HEK293 (cell line): Measurements from ENCODE around the gene PLIN5.

ENCODE experiments used
- CTCF ChIA-PET: fragments of 350-600 bp; formaldehyde crosslinking; extraction: SDS; loops from one replicate; lab custom pipeline; 2021; ENCODE audit warnings: antibody characterized with exemption; lab: Yijun Ruan, JAX
- POLR2A ChIA-PET: fragments of 300-600 bp; formaldehyde crosslinking; extraction: SDS; loops from one replicate; lab custom pipeline; 2020; ENCODE audit warnings: antibody characterized with exemption, inconsistent platforms; lab: Yijun Ruan, JAX
- H3K27ac ChIP-seq: fragments of 200-500 bp; sonication (Bioruptor generic); 2 replicates; pipeline ENCODE4 v1.5.1; 2014; ENCODE audit warnings: low read depth, low read length, control low read depth, inconsistent platforms; ENCODE audit errors: extremely low read depth
- H3K36me3 ChIP-seq, 2 experiments: fragments of 200-500 bp in 1 of 2; sonication (Bioruptor generic) in 1 of 2; 1 replicate in 1 of 2; 2 replicates in 1 of 2; pipeline ENCODE4 v1.5.1; 2014 to 2017; ENCODE audit warnings: inconsistent platforms in 2 of 2, low read length in 2 of 2; ENCODE audit not compliant: control insufficient read depth in 2 of 2, insufficient read depth in 1 of 2
- H3K4me1 ChIP-seq: fragments of 200-500 bp; sonication (Bioruptor generic); 2 replicates; pipeline ENCODE4 v1.5.1; 2014; ENCODE audit warnings: mild to moderate bottlenecking, low read length, inconsistent platforms; ENCODE audit not compliant: control insufficient read depth, insufficient read depth
- H3K4me3 ChIP-seq: 2 replicates; pipeline ENCODE4 v1.5.1; 2011; ENCODE audit warnings: low read depth, mild to moderate bottlenecking, control low read depth, low read length, moderate library complexity
- H3K9me3 ChIP-seq: fragments of 200-500 bp; sonication (Bioruptor generic); 2 replicates; pipeline ENCODE4 v1.5.1; 2014; ENCODE audit warnings: low read depth, low read length, inconsistent platforms; ENCODE audit not compliant: control insufficient read depth, insufficient read depth
- EGR2 ChIP-seq: fragments of 450-650 bp; formaldehyde crosslinking; IDR thresholded peaks from 2 replicates; pipeline ENCODE4 v1.5.1; 2016; ENCODE audit warnings: low read depth, missing biosample characterization, missing genetic modification characterization
- KLF9 ChIP-seq: fragments of 450-650 bp; formaldehyde crosslinking; IDR thresholded peaks from 2 replicates; pipeline ENCODE4 v1.5.1; 2016; ENCODE audit warnings: missing biosample characterization, missing genetic modification characterization, low read depth
- PRDM1 ChIP-seq: fragments of 450-650 bp; formaldehyde crosslinking; IDR thresholded peaks from 2 replicates; pipeline ENCODE4; 2016; ENCODE audit warnings: missing biosample characterization, missing genetic modification characterization
- SP7 ChIP-seq: fragments of 450-650 bp; formaldehyde crosslinking; IDR thresholded peaks from 2 replicates; pipeline ENCODE4 v1.5.1; 2016; ENCODE audit warnings: missing biosample characterization, missing genetic modification characterization
- TCF7L2 ChIP-seq: IDR thresholded peaks from 2 replicates; pipeline ENCODE4 v1.6.1; 2011; ENCODE audit warnings: low read depth, mild to moderate bottlenecking, inconsistent platforms, low read length, moderate library complexity, borderline replicate concordance
- YY1 ChIP-seq: fragments of 450-650 bp; formaldehyde crosslinking; IDR thresholded peaks from 2 replicates; pipeline ENCODE4 v1.5.1; 2018; ENCODE audit warnings: missing biosample characterization, missing genetic modification characterization
- ZBTB17 ChIP-seq: fragments of 450-650 bp; formaldehyde crosslinking; IDR thresholded peaks from 2 replicates; pipeline ENCODE4 v1.5.1; 2016; ENCODE audit warnings: missing biosample characterization, missing genetic modification characterization
- ZBTB8A ChIP-seq: fragments of 450-650 bp; formaldehyde crosslinking; IDR thresholded peaks from 2 replicates; pipeline ENCODE4 v1.5.1; 2016; ENCODE audit warnings: missing biosample characterization, missing genetic modification characterization
- ZFP69B ChIP-seq: fragments of 450-650 bp; formaldehyde crosslinking; IDR thresholded peaks from 2 replicates; pipeline ENCODE4 v1.5.1; 2016; ENCODE audit warnings: missing biosample characterization, missing genetic modification characterization
- ZNF155 ChIP-seq: fragments of 450-650 bp; formaldehyde crosslinking; IDR thresholded peaks from 2 replicates; pipeline ENCODE4 v1.5.1; 2016; ENCODE audit warnings: missing biosample characterization, missing genetic modification characterization
- ZNF24 ChIP-seq: fragments of 450-650 bp; formaldehyde crosslinking; IDR thresholded peaks from 2 replicates; pipeline ENCODE4 v1.5.1; 2016; ENCODE audit warnings: missing biosample characterization, missing genetic modification characterization
- ZNF366 ChIP-seq: fragments of 450-650 bp; formaldehyde crosslinking; conservative IDR thresholded peaks from 2 replicates; pipeline ENCODE4 v1.5.1; 2016; ENCODE audit warnings: missing biosample characterization, missing genetic modification characterization
- ZNF548 ChIP-seq: fragments of 450-650 bp; formaldehyde crosslinking; IDR thresholded peaks from 2 replicates; pipeline ENCODE4 v1.5.1; 2016; ENCODE audit warnings: missing biosample characterization, missing genetic modification characterization
- ZNF558 ChIP-seq: fragments of 450-650 bp; formaldehyde crosslinking; IDR thresholded peaks from 2 replicates; pipeline ENCODE4 v1.5.1; 2016; ENCODE audit warnings: missing biosample characterization, missing genetic modification characterization
- ZNF560 ChIP-seq: fragments of 450-650 bp; formaldehyde crosslinking; IDR thresholded peaks from 2 replicates; pipeline ENCODE4 v1.5.1; 2017; ENCODE audit warnings: missing biosample characterization, missing genetic modification characterization, borderline replicate concordance
- TF ChIP-seq, protein P1 (sequence below): fragments of 450-650 bp; formaldehyde crosslinking; IDR thresholded peaks from 2 replicates; pipeline ENCODE4 v1.5.1; 2016; ENCODE audit warnings: missing biosample characterization, missing genetic modification characterization
- TF ChIP-seq, protein P2 (sequence below): fragments of 450-650 bp; formaldehyde crosslinking; IDR thresholded peaks from 2 replicates; pipeline ENCODE4 v1.5.1; 2016; ENCODE audit warnings: missing biosample characterization, missing genetic modification characterization
- TF ChIP-seq, protein P3 (sequence below): fragments of 450-650 bp; formaldehyde crosslinking; optimal IDR thresholded peaks from 2 replicates; pipeline ENCODE3; 2016; ENCODE audit warnings: missing biosample characterization, mild to moderate bottlenecking, missing genetic modification characterization
- TF ChIP-seq, protein P4 (sequence below): fragments of 450-650 bp; formaldehyde crosslinking; IDR thresholded peaks from 2 replicates; pipeline ENCODE4 v1.5.1; 2017; ENCODE audit warnings: missing biosample characterization, missing genetic modification characterization

PLIN5 gene

DNA sequence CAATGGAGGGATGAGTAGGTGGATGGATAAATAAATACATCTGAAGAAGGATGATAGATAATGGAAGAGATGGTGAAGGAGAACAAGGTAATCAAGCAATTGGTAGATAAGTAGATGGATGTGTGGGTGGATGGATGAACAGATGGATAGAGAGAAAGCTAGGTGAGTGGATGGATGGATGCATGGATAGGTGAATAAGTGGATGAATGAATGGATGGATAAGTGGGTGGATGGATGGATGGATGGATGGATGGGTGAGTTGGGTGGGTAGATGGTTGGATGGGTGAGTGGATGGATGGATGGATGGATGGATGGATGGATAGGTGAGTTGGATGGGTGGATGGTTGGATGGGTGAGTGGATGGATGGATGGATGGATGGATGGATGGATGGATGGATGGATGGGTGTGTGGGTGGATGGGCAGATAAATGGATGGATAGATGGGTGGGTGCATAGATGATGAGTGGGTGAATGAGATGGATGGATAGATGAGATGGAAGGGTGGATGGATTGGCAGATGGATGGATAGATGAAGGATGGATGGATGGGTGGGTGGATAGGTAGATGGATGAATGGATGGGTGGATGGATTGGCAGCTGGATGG, 18.2 kb upstream of the PLIN5 start:
- ChIA-PET POLR2A (no interaction called here), CTCF (interaction anchor here (1.0 kb wide), 1 partner anchor 85 kb away, joined by 3 read pairs; no protein-coding TSS in a partner anchor)
- Histone ChIP-seq H3K4me3 (no peak overlapping the region), H3K36me3 (peaks cover 0 to 49% of the 10 kb centered on the region in 2 experiments; a peak in 2 of 3 replicates), H3K4me1 (no peaks in the 10 kb centered on the region), H3K9me3 (no peaks in the 10 kb centered on the region), H3K27ac (no peak overlapping the region)
- peak; percentile 97 for TF ChIP-seq ZNF366
- no peak for TF ChIP-seq SP7 (tag by site-specific recombination)
- peak; percentile 95 for TF ChIP-seq ZBTB17
- TF ChIP-seq EGR2 (tag by site-specific recombination), result peak; percentile 61

DNA sequence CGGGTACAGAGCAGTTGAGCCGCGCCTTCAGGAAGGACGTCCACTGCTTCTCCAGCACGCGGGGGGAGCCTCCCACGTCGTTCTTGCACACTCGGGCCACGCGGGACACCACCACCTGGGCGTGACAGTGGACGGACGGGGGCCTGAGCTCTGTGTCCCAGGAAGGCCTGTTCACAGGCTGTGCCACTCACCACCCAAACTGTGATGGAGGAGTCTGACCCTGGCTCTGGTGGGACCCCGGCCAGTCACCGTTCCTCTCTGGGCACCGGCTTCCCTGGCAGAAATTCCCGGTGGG, 17.4 kb upstream of the PLIN5 start:
- POLR2A ChIA-PET, result no interaction called here
- H3K27ac ChIP-seq, result no peak overlapping the region
- H3K9me3 ChIP-seq, result no peaks in the 10 kb centered on the region
- no peak overlapping the region for H3K4me3 ChIP-seq
- peaks cover 0 to 49% of the 10 kb centered on the region in 2 experiments; a peak in 2 of 3 replicates for H3K36me3 ChIP-seq
- CTCF ChIA-PET, result interaction anchor here (1.0 kb wide), 1 partner anchor 85 kb away, joined by 3 read pairs; no protein-coding TSS in a partner anchor
- TF ChIP-seq ZBTB17 (no peak), PRDM1 (tag by site-specific recombination) (no peak), TCF7L2 (no peak), KLF9 (no peak), ZFP69B (tag by site-specific recombination) (no peak), ZNF560 (no peak), YY1 (no peak), ZNF558 (tag by site-specific recombination) (no peak), ZNF155 (no peak), ZBTB8A (tag by site-specific recombination) (no peak), ZNF548 (tag by site-specific recombination) (no peak), ZNF24 (tag by site-specific recombination) (no peak)
- TF ChIP-seq, protein P1, sequence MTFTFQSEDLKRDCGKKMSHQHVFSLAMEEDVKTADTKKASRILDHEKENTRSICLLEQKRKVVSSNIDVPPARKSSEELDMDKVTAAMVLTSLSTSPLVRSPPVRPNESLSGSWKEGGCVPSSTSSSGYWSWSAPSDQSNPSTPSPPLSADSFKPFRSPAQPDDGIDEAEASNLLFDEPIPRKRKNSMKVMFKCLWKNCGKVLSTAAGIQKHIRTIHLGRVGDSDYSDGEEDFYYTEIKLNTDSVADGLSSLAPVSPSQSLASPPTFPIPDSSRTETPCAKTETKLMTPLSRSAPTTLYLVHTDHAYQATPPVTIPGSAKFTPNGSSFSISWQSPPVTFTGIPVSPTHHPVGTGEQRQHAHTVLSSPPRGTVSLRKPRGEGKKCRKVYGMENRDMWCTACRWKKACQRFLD (tag by site-specific recombination), result no peak
- TF ChIP-seq, protein P2, sequence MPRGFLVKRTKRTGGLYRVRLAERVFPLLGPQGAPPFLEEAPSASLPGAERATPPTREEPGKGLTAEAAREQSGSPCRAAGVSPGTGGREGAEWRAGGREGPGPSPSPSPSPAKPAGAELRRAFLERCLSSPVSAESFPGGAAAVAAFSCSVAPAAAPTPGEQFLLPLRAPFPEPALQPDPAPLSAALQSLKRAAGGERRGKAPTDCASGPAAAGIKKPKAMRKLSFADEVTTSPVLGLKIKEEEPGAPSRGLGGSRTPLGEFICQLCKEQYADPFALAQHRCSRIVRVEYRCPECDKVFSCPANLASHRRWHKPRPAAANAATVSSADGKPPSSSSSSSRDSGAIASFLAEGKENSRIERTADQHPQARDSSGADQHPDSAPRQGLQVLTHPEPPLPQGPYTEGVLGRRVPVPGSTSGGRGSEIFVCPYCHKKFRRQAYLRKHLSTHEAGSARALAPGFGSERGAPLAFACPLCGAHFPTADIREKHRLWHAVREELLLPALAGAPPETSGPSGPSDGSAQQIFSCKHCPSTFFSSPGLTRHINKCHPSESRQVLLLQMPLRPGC (tag by site-specific recombination), result no peak
- TF ChIP-seq, protein P3, sequence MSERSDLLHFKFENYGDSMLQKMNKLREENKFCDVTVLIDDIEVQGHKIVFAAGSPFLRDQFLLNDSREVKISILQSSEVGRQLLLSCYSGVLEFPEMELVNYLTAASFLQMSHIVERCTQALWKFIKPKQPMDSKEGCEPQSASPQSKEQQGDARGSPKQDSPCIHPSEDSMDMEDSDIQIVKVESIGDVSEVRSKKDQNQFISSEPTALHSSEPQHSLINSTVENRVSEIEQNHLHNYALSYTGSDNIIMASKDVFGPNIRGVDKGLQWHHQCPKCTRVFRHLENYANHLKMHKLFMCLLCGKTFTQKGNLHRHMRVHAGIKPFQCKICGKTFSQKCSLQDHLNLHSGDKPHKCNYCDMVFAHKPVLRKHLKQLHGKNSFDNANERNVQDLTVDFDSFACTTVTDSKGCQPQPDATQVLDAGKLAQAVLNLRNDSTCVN (tag by site-specific recombination), result no peak
- TF ChIP-seq, protein P4, sequence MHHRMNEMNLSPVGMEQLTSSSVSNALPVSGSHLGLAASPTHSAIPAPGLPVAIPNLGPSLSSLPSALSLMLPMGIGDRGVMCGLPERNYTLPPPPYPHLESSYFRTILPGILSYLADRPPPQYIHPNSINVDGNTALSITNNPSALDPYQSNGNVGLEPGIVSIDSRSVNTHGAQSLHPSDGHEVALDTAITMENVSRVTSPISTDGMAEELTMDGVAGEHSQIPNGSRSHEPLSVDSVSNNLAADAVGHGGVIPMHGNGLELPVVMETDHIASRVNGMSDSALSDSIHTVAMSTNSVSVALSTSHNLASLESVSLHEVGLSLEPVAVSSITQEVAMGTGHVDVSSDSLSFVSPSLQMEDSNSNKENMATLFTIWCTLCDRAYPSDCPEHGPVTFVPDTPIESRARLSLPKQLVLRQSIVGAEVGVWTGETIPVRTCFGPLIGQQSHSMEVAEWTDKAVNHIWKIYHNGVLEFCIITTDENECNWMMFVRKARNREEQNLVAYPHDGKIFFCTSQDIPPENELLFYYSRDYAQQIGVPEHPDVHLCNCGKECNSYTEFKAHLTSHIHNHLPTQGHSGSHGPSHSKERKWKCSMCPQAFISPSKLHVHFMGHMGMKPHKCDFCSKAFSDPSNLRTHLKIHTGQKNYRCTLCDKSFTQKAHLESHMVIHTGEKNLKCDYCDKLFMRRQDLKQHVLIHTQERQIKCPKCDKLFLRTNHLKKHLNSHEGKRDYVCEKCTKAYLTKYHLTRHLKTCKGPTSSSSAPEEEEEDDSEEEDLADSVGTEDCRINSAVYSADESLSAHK (tag by site-specific recombination), result no peak
- H3K4me1 ChIP-seq, result no peaks in the 10 kb centered on the region
